NCI-H1105 treated with DMSO at 0.1 percent for 48 hours (cell line): ENCODE measurements around the gene RIMBP2.

Source experiments
- DNase-seq: peaks from one replicate; lab custom pipeline; 2025; lab: John Stamatoyannopoulos, UW

Gene RIMBP2

GRCh38 chr12:130737731-130738130, 21.6 kb upstream of the RIMBP2 start:
- DNase-seq, result no peak

- no peak for DNase-seq
Measured at GRCh38 chr12:130729344-130729743, 13.2 kb upstream of the RIMBP2 start.

- DNase-seq, result no peak
Measured at GRCh38 chr12:130728158-130729058, 12.3 kb upstream of the RIMBP2 start.

GRCh38 chr12:130719263-130719859, 3.3 kb upstream of the RIMBP2 start:
- no peak for DNase-seq

GRCh38 chr12:130717752-130718151, 1.7 kb upstream of the RIMBP2 start:
- DNase-seq, result no peak

GRCh38 chr12:130716969-130717366, 869 bp upstream of the RIMBP2 start:
- no peak for DNase-seq

- DNase-seq, result no peak
Measured at GRCh38 chr12:130715150-130715997, 725 bp downstream of the RIMBP2 start.

GRCh38 chr12:130714591-130715149, 1.4 kb downstream of the RIMBP2 start:
- DNase-seq, result no peak

GRCh38 chr12:130714091-130714590, 2.0 kb downstream of the RIMBP2 start:
- no peak for DNase-seq

GRCh38 chr12:130713581-130713991, 2.5 kb downstream of the RIMBP2 start:
- no peak for DNase-seq

GRCh38 chr12:130712346-130713065, 3.6 kb downstream of the RIMBP2 start:
- no peak for DNase-seq

GRCh38 chr12:130711756-130712155, 4.3 kb downstream of the RIMBP2 start:
- no peak for DNase-seq

- no peak for DNase-seq
Measured at GRCh38 chr12:130710733-130711080, 5.4 kb downstream of the RIMBP2 start.

- DNase-seq, result no peak
Measured at GRCh38 chr12:130709971-130710732, 5.9 kb downstream of the RIMBP2 start.

GRCh38 chr12:130709151-130709970, 6.7 kb downstream of the RIMBP2 start:
- no peak for DNase-seq

GRCh38 chr12:130708648-130709047, 7.5 kb downstream of the RIMBP2 start:
- no peak for DNase-seq

- DNase-seq, result no peak
Measured at GRCh38 chr12:130707571-130707891, 8.6 kb downstream of the RIMBP2 start.

GRCh38 chr12:130706885-130707570, 9.1 kb downstream of the RIMBP2 start:
- DNase-seq, result no peak

GRCh38 chr12:130706311-130706710, 9.8 kb downstream of the RIMBP2 start:
- no peak for DNase-seq
